Measurements from ENCODE around the gene DISP2. TPM values are rescaled to one million over a fixed set of nuclear protein-coding genes. Genes with fewer than 3 reads are reported as not detected.
A peak's percentile ranks its signal among the peaks of the same experiment; 100 is the strongest.

The DISP2 gene
- total and polyA plus RNA-seq, 9 of the 15 experiments (the other 6 are each of a cell fraction or from before 2014, with no cell fraction given) = 0.06 to 0.89 (median 0.15) TPM; not detected in 1

DNA sequence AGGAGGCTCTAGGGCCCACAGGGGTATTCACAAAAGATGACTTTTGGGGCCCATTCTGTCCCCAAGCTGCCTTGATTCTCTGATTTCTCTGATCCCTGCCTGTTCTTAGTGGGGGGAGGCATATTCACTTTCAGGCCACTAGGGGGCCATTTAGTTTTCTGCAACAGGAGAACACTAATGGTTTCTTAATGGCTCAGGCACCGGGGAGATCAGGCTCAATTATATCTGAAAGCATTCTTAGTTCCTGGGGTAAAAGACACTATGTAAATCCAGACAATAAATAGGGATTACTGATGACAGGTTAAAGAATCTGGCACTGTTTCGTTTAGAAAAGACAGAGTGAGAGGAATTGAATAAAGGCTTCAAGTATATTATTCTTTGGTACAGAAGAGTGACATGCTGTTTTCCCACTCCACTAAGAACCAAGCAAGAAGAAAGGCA, 37.1 kb upstream of the DISP2 start (continued):
- TF ChIP-seq SIN3B (IDR thresholded peaks at IDR 0.05; ENCODE audit: low read depth) = no peak
- no peak for TF ChIP-seq HNRNPK (IDR thresholded peaks at IDR 0.05; ENCODE audit: low read depth, low read length, poor library complexity, severe bottlenecking)
- TF ChIP-seq, protein P1, sequence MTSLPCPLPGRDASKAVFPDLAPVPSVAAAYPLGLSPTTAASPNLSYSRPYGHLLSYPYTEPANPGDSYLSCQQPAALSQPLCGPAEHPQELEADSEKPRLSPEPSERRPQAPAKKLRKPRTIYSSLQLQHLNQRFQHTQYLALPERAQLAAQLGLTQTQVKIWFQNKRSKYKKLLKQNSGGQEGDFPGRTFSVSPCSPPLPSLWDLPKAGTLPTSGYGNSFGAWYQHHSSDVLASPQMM (CRISPR knock-in tag; IDR thresholded peaks at IDR 0.05) = no peak
- no peak for TF ChIP-seq FOXP1 (CRISPR knock-in tag; IDR thresholded peaks at IDR 0.05)
- TF ChIP-seq, protein P2, sequence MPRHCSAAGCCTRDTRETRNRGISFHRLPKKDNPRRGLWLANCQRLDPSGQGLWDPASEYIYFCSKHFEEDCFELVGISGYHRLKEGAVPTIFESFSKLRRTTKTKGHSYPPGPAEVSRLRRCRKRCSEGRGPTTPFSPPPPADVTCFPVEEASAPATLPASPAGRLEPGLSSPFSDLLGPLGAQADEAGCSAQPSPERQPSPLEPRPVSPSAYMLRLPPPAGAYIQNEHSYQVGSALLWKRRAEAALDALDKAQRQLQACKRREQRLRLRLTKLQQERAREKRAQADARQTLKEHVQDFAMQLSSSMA (CRISPR knock-in tag; IDR thresholded peaks at IDR 0.05) = no peak
- TF ChIP-seq PRMT5 (CRISPR knock-in tag; IDR thresholded peaks at IDR 0.05) = no peak
- no peak for TF ChIP-seq HDAC2 (IDR thresholded peaks at IDR 0.05)
- TF ChIP-seq, protein P3, sequence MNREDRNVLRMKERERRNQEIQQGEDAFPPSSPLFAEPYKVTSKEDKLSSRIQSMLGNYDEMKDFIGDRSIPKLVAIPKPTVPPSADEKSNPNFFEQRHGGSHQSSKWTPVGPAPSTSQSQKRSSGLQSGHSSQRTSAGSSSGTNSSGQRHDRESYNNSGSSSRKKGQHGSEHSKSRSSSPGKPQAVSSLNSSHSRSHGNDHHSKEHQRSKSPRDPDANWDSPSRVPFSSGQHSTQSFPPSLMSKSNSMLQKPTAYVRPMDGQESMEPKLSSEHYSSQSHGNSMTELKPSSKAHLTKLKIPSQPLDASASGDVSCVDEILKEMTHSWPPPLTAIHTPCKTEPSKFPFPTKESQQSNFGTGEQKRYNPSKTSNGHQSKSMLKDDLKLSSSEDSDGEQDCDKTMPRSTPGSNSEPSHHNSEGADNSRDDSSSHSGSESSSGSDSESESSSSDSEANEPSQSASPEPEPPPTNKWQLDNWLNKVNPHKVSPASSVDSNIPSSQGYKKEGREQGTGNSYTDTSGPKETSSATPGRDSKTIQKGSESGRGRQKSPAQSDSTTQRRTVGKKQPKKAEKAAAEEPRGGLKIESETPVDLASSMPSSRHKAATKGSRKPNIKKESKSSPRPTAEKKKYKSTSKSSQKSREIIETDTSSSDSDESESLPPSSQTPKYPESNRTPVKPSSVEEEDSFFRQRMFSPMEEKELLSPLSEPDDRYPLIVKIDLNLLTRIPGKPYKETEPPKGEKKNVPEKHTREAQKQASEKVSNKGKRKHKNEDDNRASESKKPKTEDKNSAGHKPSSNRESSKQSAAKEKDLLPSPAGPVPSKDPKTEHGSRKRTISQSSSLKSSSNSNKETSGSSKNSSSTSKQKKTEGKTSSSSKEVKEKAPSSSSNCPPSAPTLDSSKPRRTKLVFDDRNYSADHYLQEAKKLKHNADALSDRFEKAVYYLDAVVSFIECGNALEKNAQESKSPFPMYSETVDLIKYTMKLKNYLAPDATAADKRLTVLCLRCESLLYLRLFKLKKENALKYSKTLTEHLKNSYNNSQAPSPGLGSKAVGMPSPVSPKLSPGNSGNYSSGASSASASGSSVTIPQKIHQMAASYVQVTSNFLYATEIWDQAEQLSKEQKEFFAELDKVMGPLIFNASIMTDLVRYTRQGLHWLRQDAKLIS (CRISPR knock-in tag; IDR thresholded peaks at IDR 0.05) = no peak
- TF ChIP-seq, protein P4, sequence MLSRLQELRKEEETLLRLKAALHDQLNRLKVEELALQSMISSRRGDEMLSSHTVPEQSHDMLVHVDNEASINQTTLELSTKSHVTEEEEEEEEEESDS (CRISPR knock-in tag; IDR thresholded peaks at IDR 0.05) = no peak
- TF ChIP-seq NFYB (IDR thresholded peaks at IDR 0.05; ENCODE audit: extremely low read depth, insufficient read length) = no peak
- TF ChIP-seq FUS (optimal IDR thresholded peaks at IDR 0.05; ENCODE audit: low read depth, low read length) = no peak
- TF ChIP-seq TAF9B (IDR thresholded peaks at IDR 0.05; ENCODE audit: partially characterized antibody) = no peak
- TF ChIP-seq, protein P5, sequence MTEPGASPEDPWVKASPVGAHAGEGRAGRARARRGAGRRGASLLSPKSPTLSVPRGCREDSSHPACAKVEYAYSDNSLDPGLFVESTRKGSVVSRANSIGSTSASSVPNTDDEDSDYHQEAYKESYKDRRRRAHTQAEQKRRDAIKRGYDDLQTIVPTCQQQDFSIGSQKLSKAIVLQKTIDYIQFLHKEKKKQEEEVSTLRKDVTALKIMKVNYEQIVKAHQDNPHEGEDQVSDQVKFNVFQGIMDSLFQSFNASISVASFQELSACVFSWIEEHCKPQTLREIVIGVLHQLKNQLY (CRISPR knock-in tag; conservative IDR thresholded peaks at IDR 0.05) = no peak
- TF ChIP-seq MAZ (CRISPR knock-in tag; conservative IDR thresholded peaks at IDR 0.05 in 1 of 2, IDR thresholded peaks at IDR 0.05 in 1 of 2) = peak in 1 of 2 experiments; percentile 45; a peak in 1 of 4 replicates
- TF ChIP-seq TBL1XR1 (IDR thresholded peaks at IDR 0.05; ENCODE audit: low read length in 2 of 2) = no peak
- TF ChIP-seq, protein P6, sequence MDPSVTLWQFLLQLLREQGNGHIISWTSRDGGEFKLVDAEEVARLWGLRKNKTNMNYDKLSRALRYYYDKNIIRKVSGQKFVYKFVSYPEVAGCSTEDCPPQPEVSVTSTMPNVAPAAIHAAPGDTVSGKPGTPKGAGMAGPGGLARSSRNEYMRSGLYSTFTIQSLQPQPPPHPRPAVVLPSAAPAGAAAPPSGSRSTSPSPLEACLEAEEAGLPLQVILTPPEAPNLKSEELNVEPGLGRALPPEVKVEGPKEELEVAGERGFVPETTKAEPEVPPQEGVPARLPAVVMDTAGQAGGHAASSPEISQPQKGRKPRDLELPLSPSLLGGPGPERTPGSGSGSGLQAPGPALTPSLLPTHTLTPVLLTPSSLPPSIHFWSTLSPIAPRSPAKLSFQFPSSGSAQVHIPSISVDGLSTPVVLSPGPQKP (CRISPR knock-in tag; IDR thresholded peaks at IDR 0.05) = no peak
- no peak for TF ChIP-seq ZSCAN32 (CRISPR knock-in tag; IDR thresholded peaks at IDR 0.05)
- TF ChIP-seq, protein P7, sequence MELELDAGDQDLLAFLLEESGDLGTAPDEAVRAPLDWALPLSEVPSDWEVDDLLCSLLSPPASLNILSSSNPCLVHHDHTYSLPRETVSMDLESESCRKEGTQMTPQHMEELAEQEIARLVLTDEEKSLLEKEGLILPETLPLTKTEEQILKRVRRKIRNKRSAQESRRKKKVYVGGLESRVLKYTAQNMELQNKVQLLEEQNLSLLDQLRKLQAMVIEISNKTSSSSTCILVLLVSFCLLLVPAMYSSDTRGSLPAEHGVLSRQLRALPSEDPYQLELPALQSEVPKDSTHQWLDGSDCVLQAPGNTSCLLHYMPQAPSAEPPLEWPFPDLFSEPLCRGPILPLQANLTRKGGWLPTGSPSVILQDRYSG (tag; conservative IDR thresholded peaks at IDR 0.05; ENCODE audit: low read depth) = 0 out of 2 replicates have a peak, but pooled peaks have one; percentile 23
- no peak for TF ChIP-seq SMAD2 (IDR thresholded peaks at IDR 0.05; ENCODE audit: low read depth, low read length)
- no peak for TF ChIP-seq ELF4 (CRISPR knock-in tag; IDR thresholded peaks at IDR 0.05)
- TF ChIP-seq ZNF445 (CRISPR knock-in tag; IDR thresholded peaks at IDR 0.05; ENCODE audit: low read depth) = no peak

Measured in K562 (cell line).